Lower leg skin (tissue), 4 donors: Measurements from ENCODE around the gene SORCS2. TPM values are rescaled to one million over a fixed set of nuclear protein-coding genes. Genes with fewer than 3 reads are reported as not detected.

ENCODE experiments used
- DNase-seq, 2 donors: peaks; one replicate each; pipeline ENCODE4 v3.0.0-alpha.2; 2019; ENCODE audit warnings: low spot score in 2 of 2
- H3K4me3 ChIP-seq: fragments of 200-600 bp; sonication (generic); 2 replicates; pipeline ENCODE4 v1.5.1; 2017; ENCODE audit warnings: mild to moderate bottlenecking, low read depth; ENCODE audit not compliant: poor library complexity, severe bottlenecking
- CTCF ChIP-seq, 3 donors: fragments of 450-650 bp; IDR thresholded peaks; one replicate each; pipeline ENCODE4 v1.5.1; 2016; ENCODE audit warnings: antibody characterized with exemption in 3 of 3, mild to moderate bottlenecking in 3 of 3, moderate library complexity in 2 of 3
- POLR2A ChIP-seq, 2 donors: fragments of 450-650 bp; IDR thresholded peaks; one replicate each; pipeline ENCODE4 v1.6.1; 2016 to 2017; ENCODE audit warnings: antibody characterized with exemption in 2 of 2, mild to moderate bottlenecking in 1 of 2, moderate library complexity in 1 of 2
- WGBS, 2 donors: methylation state at CpG; one replicate each; pipeline ENCODE4 v1.1.5; 2018; 5-methylcytosine and 5-hydroxymethylcytosine counted together
- intact Hi-C: fragments of 100-400 bp; cut with DNase I; formaldehyde crosslinking; loops from one replicate; pipeline ENCODE4 v1.15.0; 2023; ENCODE audit warnings: low total_unique reads
- total RNA-seq, 4 donors: library from RNA; depleted of rRNA; stranded (reverse); fragments of >200 nt; gene quantifications; one replicate each; pipeline ENCODE4 v1.1.0, GENCODE V29; 2016

The SORCS2 gene
- total RNA-seq, 4 donors from 2014 or later: 1.1 to 6.4 (median 1.5) TPM

GRCh38 chr4:7756071-7756470, 563.7 kb downstream of the SORCS2 start:
- H3K4me3 ChIP-seq: no peak overlapping the region
- intact Hi-C loops: no loop called here
- no peak for DNase-seq
- 95 to 98% methylated on average over 11 to 14 of the region's 14 CpGs for WGBS, 2 donors
- TF ChIP-seq POLR2A (IDR thresholded peaks at IDR 0.05): no peak
- no peak for TF ChIP-seq CTCF (IDR thresholded peaks at IDR 0.05)

- H3K4me3 ChIP-seq: no peak overlapping the region
- intact Hi-C loops: no loop called here
- TF ChIP-seq POLR2A (IDR thresholded peaks at IDR 0.05) (no peak), CTCF (IDR thresholded peaks at IDR 0.05) (no peak)
- DNase-seq: no peak
- WGBS, 2 donors: 89 to 94% methylated on average over 28 to 31 of the region's 32 CpGs
Observed at GRCh38 chr4:7756561-7757355, 564.4 kb downstream of the SORCS2 start.

GRCh38 chr4:7757501-7758471, 565.4 kb downstream of the SORCS2 start:
- no peak for DNase-seq
- no peak for TF ChIP-seq POLR2A (IDR thresholded peaks at IDR 0.05)
- TF ChIP-seq CTCF (IDR thresholded peaks at IDR 0.05): no peak
- 67 to 70% methylated on average over 22 of the region's 22 CpGs for WGBS, 2 donors
- intact Hi-C loops: no loop called here
- no peak overlapping the region for H3K4me3 ChIP-seq

- no peak for DNase-seq
- TF ChIP-seq POLR2A (IDR thresholded peaks at IDR 0.05): no peak
- no peak for TF ChIP-seq CTCF (IDR thresholded peaks at IDR 0.05)
- no peak overlapping the region for H3K4me3 ChIP-seq
- 82 to 92% methylated on average over 11 of the region's 11 CpGs for WGBS, 2 donors
- intact Hi-C loops: no loop called here
Observed at GRCh38 chr4:7758476-7758875, 566.1 kb downstream of the SORCS2 start.

GRCh38 chr4:7759216-7759615, 566.9 kb downstream of the SORCS2 start:
- H3K4me3 ChIP-seq: no peak overlapping the region
- no peak for TF ChIP-seq CTCF (IDR thresholded peaks at IDR 0.05)
- TF ChIP-seq POLR2A (IDR thresholded peaks at IDR 0.05): no peak
- DNase-seq: no peak
- WGBS, 2 donors: 82% methylated on average over 12 of the region's 12 CpGs
- intact Hi-C loops: no loop called here
